ENCODE results near the gene NFIB. TPM values are rescaled to one million over a fixed set of nuclear protein-coding genes. Genes with fewer than 3 reads are reported as not detected.

NFIB gene
- polyA plus RNA-seq, 1 donor (not counting 4 experiments of a cell fraction or from before 2014, with no cell fraction given), result 8.9 TPM

- FAIRE-seq (no peak), DNase-seq (ENCODE audit: low read depth, low spot score) (no peak)
- dilution Hi-C loops (cut with MboI; ENCODE audit: extremely low pct_ligation_motif_present, low sequenced_read_pairs), result no loop called here
- Histone ChIP-seq H4K20me1 (ENCODE audit: control insufficient read depth, extremely low read depth, insufficient read depth, low read length) (no peaks in the 10 kb centered on the region), H3K79me2 (ENCODE audit: control insufficient read depth, insufficient read depth, low read length) (peaks cover 38% of the 10 kb centered on the region), H3K9me1 (ENCODE audit: control insufficient read depth, extremely low read depth, insufficient read depth, low read length) (no peaks in the 10 kb centered on the region), H3K27ac (ENCODE audit: control insufficient read depth, insufficient read depth, low read length) (no peak overlapping the region), H3K36me3 (ENCODE audit: control insufficient read depth in 2 of 2, extremely low read depth in 1 of 2, insufficient read depth in 2 of 2, low read length in 2 of 2) (no peaks in the 10 kb centered on the region), H3K4me3 (ENCODE audit: control insufficient read depth in 2 of 3, extremely low read depth in 1 of 3, insufficient read depth in 2 of 3, low read depth in 1 of 3, low read length in 3 of 3) (no peak overlapping the region), H3K9ac (ENCODE audit: control insufficient read depth, extremely low read depth, insufficient read depth, low read length) (no peak overlapping the region), H3K4me1 (ENCODE audit: control insufficient read depth, extremely low read depth, insufficient read depth, low read length) (peaks cover 62% of the 10 kb centered on the region), H3K27me3 (ENCODE audit: control insufficient read depth, extremely low read depth, insufficient read depth, low read length) (no peaks in the 10 kb centered on the region), H2AFZ (ENCODE audit: control insufficient read depth, low read length) (no peak overlapping the region), H3K4me2 (ENCODE audit: control insufficient read depth, extremely low read depth, insufficient read depth, low read depth, low read length) (no peak overlapping the region), H3K9me3 (ENCODE audit: control insufficient read depth, low read depth, low read length) (no peaks in the 10 kb centered on the region)
- TF ChIP-seq CTCF (optimal IDR thresholded peaks at IDR 0.05 in 1 of 3, IDR thresholded peaks at IDR 0.05 in 1 of 3, conservative IDR thresholded peaks at IDR 0.05 in 1 of 3; ENCODE audit: extremely low read depth in 1 of 3, insufficient read depth in 2 of 3, low read length in 3 of 3), result no peak
- no peak for TF ChIP-seq EZH2 (IDR thresholded peaks at IDR 0.05; ENCODE audit: low read length)
Observed at GRCh38 chr9:14209399-14210345, 104.3 kb downstream of the NFIB start.

GRCh38 chr9:14207352-14207995 is 106.5 kb downstream of the NFIB start:
- no peaks in the 10 kb centered on the region for H3K27me3 ChIP-seq (ENCODE audit: control insufficient read depth, extremely low read depth, insufficient read depth, low read length)
- no peaks in the 10 kb centered on the region for H3K9me1 ChIP-seq (ENCODE audit: control insufficient read depth, extremely low read depth, insufficient read depth, low read length)
- dilution Hi-C loops (cut with MboI; ENCODE audit: extremely low pct_ligation_motif_present, low sequenced_read_pairs), result no loop called here
- peaks cover 54% of the 10 kb centered on the region for H3K4me1 ChIP-seq (ENCODE audit: control insufficient read depth, extremely low read depth, insufficient read depth, low read length)
- TF ChIP-seq EZH2 (IDR thresholded peaks at IDR 0.05; ENCODE audit: low read length) (no peak), CTCF (optimal IDR thresholded peaks at IDR 0.05 in 1 of 3, IDR thresholded peaks at IDR 0.05 in 1 of 3, conservative IDR thresholded peaks at IDR 0.05 in 1 of 3; ENCODE audit: extremely low read depth in 1 of 3, insufficient read depth in 2 of 3, low read length in 3 of 3) (no peak)
- no peak overlapping the region for H2AFZ ChIP-seq (ENCODE audit: control insufficient read depth, low read length)
- H3K27ac ChIP-seq (ENCODE audit: control insufficient read depth, insufficient read depth, low read length), result peak overlapping the region; percentile 36
- no peak overlapping the region for H3K9ac ChIP-seq (ENCODE audit: control insufficient read depth, extremely low read depth, insufficient read depth, low read length)
- no peak overlapping the region for H3K4me2 ChIP-seq (ENCODE audit: control insufficient read depth, extremely low read depth, insufficient read depth, low read depth, low read length)
- peak; percentile 81 for FAIRE-seq
- no peak overlapping the region for H3K4me3 ChIP-seq (ENCODE audit: control insufficient read depth in 2 of 3, extremely low read depth in 1 of 3, insufficient read depth in 2 of 3, low read depth in 1 of 3, low read length in 3 of 3)
- H3K36me3 ChIP-seq (ENCODE audit: control insufficient read depth in 2 of 2, extremely low read depth in 1 of 2, insufficient read depth in 2 of 2, low read length in 2 of 2), result no peaks in the 10 kb centered on the region
- H4K20me1 ChIP-seq (ENCODE audit: control insufficient read depth, extremely low read depth, insufficient read depth, low read length), result no peaks in the 10 kb centered on the region
- no peak for DNase-seq (ENCODE audit: low read depth, low spot score)
- peaks cover 31% of the 10 kb centered on the region for H3K79me2 ChIP-seq (ENCODE audit: control insufficient read depth, insufficient read depth, low read length)
- no peaks in the 10 kb centered on the region for H3K9me3 ChIP-seq (ENCODE audit: control insufficient read depth, low read depth, low read length)

Data from keratinocyte (primary cell).